OCI-LY3 (cell line): ENCODE data around the gene PCDH15.

Experiments used
- EZH2phosphoT487 ChIP-seq: fragments of 200-600 bp; shearing (Covaris generic); IDR thresholded peaks from 2 replicates; pipeline ENCODE4 v1.6.1; 2018; ENCODE audit warnings: antibody characterized with exemption, mixed run types, low read depth
- TF ChIP-seq, protein P1 (sequence below): fragments of 200-600, 300-600 bp; sonication (generic); IDR thresholded peaks from 2 replicates; pipeline ENCODE4 v1.5.1; 2014; ENCODE audit warnings: antibody characterized with exemption, low read length, low read depth

DNA sequence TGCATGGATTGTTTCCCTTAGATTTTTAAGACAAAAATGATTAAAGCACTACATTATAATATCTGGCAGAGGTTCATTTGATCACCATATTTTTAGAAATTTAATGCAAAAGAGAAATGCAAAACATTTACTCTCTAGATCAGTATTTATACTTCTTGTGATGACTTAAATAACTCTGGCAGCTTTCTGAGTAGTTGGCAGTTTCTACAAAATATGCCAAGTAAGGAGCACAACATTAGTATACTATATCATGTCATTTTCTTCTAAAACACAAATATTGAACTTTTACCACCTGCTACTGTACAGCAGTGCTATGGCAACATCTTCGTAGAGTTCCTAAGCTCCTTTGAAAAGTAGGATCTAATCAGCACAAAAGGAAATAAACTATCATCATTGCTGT, 275.2 kb downstream of the PCDH15 start:
- TF ChIP-seq, protein P1, sequence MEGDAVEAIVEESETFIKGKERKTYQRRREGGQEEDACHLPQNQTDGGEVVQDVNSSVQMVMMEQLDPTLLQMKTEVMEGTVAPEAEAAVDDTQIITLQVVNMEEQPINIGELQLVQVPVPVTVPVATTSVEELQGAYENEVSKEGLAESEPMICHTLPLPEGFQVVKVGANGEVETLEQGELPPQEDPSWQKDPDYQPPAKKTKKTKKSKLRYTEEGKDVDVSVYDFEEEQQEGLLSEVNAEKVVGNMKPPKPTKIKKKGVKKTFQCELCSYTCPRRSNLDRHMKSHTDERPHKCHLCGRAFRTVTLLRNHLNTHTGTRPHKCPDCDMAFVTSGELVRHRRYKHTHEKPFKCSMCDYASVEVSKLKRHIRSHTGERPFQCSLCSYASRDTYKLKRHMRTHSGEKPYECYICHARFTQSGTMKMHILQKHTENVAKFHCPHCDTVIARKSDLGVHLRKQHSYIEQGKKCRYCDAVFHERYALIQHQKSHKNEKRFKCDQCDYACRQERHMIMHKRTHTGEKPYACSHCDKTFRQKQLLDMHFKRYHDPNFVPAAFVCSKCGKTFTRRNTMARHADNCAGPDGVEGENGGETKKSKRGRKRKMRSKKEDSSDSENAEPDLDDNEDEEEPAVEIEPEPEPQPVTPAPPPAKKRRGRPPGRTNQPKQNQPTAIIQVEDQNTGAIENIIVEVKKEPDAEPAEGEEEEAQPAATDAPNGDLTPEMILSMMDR: no peak
- TF ChIP-seq EZH2phosphoT487: no peak
